Measurements from ENCODE around the gene VTN.
A peak's percentile ranks its signal among the peaks of the same experiment; 100 is the strongest.

Gene VTN

GRCh38 chr17:28395426-28395825 lies 25.3 kb upstream of the VTN start:
- no peak for DNase-seq

- DNase-seq, result no peak
These were observed 24.4 kb upstream of the VTN start for GRCh38 chr17:28394337-28395116.

DNA sequence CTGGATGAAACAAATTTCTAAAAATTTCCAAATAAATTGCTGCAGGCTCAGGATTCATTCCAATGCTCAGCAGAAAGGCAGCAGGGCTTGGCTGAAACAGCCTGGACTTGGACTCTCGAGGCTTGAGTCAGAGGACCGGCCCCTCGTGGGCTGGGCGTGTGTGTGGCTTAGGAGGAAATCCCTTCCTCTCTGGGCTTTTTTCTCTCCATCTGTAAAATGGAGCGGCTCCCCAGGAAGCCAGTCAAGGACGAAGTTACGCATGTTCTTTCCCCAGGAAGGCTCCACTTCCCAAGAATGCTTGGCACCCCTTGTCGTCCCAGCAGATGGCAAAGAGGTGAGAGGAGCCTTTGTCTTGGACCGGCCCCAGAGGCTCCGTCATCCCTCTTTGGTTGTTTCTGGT lies 22.4 kb upstream of the VTN start:
- DNase-seq, result no peak

GRCh38 chr17:28391401-28391800 lies 21.3 kb upstream of the VTN start:
- DNase-seq, result no peak

- no peak for DNase-seq
These were observed 20.9 kb upstream of the VTN start for GRCh38 chr17:28390984-28391383.

GRCh38 chr17:28390563-28390962 lies 20.5 kb upstream of the VTN start:
- no peak for DNase-seq

GRCh38 chr17:28390141-28390540 lies 20.0 kb upstream of the VTN start:
- DNase-seq, result no peak

DNA sequence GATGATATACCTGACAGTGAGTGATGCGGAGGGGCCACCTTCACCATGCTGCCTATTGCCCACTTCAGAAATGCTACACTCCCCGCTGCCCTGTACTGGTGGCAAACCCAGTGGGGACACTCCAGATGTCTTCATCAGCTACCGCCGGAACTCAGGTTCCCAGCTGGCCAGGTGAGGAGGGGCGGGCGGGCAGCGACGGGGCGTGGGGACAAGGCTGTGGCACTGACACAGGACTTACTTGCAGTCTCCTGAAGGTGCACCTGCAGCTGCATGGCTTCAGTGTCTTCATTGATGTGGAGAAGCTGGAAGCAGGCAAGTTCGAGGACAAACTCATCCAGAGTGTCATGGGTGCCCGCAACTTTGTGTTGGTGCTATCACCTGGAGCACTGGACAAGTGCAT lies 18.0 kb upstream of the VTN start:
- no peak for DNase-seq

DNA sequence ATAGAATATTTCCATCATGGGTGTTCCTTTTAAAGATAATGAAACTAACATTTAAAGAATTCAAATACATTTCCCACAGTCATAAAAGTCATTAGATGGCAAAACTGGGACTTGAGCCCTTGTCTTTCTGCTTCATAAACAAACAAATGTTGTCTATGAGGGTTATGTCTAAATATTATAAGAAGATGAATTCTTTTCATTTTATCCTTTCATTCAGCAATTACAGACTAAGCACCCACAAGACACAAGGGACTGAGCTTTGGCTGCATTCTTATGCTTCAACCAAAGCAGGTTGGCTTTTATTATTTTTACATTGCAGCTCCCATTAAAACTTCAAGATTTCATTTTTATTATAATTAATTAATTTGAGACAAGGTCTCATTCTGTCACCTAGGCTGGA lies 16.3 kb upstream of the VTN start:
- no peak for DNase-seq

GRCh38 chr17:28385406-28385805 lies 15.3 kb upstream of the VTN start:
- DNase-seq, result no peak

- no peak for DNase-seq
These were observed 14.9 kb upstream of the VTN start for GRCh38 chr17:28385037-28385400.

DNA sequence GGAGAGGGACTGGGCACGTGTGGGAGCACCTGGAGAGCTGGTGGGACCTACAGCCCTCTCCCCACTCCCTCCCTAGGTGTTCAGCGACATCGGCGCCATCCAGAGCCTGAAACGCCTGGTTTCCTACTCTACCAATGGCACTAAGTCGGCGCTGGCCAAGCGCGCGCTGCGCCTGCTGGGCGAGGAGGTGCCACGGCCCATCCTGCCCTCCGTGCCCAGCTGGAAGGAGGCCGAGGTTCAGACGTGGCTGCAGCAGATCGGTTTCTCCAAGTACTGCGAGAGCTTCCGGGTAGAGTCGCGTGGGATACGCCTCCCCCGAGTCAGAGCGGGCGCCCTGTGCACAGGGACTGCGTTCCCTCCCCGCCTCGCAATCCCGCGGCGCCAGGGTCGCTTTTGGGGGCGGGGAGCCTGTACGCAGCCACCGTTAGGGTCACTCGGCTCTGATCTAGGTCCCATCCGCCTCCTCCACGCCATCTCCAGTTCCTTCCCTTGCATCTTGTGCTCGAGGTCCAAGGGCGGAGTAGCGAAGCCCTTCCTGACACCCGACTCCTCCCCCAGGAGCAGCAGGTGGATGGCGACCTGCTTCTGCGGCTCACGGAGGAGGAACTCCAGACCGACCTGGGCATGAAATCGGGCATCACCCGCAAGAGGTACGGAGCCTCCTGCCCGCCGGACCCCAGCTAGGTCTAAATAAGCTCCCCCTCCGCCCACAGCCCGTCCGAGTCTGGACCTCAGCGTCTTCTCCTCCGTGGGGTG lies 14.4 kb upstream of the VTN start:
- DNase-seq, result no peak

DNA sequence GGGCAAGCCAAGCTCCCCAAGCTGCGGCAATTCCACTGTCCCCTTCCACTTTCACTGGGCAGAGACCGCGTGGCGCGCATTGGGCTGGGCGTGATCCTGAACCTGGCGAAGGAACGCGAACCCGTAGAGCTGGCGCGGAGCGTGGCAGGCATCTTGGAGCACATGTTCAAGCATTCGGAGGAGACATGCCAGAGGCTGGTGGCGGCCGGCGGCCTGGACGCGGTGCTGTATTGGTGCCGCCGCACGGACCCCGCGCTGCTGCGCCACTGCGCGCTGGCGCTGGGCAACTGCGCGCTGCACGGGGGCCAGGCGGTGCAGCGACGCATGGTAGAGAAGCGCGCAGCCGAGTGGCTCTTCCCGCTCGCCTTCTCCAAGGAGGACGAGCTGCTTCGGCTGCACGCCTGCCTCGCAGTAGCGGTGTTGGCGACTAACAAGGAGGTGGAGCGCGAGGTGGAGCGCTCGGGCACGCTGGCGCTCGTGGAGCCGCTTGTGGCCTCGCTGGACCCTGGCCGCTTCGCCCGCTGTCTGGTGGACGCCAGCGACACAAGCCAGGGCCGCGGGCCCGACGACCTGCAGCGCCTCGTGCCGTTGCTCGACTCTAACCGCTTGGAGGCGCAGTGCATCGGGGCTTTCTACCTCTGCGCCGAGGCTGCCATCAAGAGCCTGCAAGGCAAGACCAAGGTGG lies 11.2 kb upstream of the VTN start:
- DNase-seq, result no peak

GRCh38 chr17:28379814-28380801 lies 10.0 kb upstream of the VTN start:
- DNase-seq, result no peak

GRCh38 chr17:28372945-28373274 lies 2.8 kb upstream of the VTN start:
- no peak for DNase-seq

DNA sequence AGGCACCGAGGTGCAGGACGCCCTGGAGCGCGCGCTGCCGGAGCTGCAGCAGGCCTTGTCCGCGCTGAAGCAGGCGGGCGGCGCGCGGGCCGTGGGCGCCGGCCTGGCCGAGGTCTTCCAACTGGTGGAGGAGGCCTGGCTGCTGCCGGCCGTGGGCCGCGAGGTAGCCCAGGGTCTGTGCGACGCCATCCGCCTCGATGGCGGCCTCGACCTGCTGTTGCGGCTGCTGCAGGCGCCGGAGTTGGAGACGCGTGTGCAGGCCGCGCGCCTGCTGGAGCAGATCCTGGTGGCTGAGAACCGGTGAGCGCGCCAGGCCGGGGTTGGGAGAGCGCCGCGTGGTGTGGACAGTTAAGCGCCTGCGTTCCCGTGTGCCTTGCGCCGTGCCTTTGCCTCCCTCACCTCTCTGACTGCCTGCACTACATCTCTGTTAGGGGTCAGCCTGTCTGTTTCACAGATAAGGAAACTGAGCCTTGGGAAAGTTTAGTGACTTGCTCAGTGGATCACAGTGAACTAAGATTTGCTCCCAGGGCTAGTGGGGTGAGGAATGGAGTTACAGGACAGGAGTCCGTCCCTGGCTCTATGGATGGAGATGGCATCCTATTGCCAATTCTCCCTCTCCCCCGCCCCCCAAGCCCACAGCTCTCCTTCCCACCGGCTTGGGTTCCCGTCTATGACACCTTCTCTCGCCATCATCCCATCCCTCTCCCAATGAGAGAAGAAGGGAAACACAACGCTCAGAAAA lies 2.3 kb upstream of the VTN start:
- peak; percentile 20 for DNase-seq

- peak; percentile 48 for DNase-seq
These were observed 1.4 kb upstream of the VTN start, which contains the start of gene SARM1 for GRCh38 chr17:28371245-28372202. TSS of gene SARM1 (plus strand) at chr17:28371694. CDS start at chr17:28372033, 339 bp downstream.

GRCh38 chr17:28370744-28371103 lies 617 bp upstream of the VTN start:
- DNase-seq, result no peak

- DNase-seq, result no peak
These were observed 448 bp downstream of the VTN start for GRCh38 chr17:28369684-28370034.

- DNase-seq, result no peak
These were observed 1.0 kb downstream of the VTN start for GRCh38 chr17:28368915-28369683.

Data from NCI-H2107 (cell line).